ENCODE data around the gene SEMA5A.

SEMA5A gene

GRCh38 chr5:9547122-9547947 is 1.5 kb upstream of the SEMA5A start:
- DNase-seq (ENCODE audit: low read depth in 2 of 2), result no peak

DNA sequence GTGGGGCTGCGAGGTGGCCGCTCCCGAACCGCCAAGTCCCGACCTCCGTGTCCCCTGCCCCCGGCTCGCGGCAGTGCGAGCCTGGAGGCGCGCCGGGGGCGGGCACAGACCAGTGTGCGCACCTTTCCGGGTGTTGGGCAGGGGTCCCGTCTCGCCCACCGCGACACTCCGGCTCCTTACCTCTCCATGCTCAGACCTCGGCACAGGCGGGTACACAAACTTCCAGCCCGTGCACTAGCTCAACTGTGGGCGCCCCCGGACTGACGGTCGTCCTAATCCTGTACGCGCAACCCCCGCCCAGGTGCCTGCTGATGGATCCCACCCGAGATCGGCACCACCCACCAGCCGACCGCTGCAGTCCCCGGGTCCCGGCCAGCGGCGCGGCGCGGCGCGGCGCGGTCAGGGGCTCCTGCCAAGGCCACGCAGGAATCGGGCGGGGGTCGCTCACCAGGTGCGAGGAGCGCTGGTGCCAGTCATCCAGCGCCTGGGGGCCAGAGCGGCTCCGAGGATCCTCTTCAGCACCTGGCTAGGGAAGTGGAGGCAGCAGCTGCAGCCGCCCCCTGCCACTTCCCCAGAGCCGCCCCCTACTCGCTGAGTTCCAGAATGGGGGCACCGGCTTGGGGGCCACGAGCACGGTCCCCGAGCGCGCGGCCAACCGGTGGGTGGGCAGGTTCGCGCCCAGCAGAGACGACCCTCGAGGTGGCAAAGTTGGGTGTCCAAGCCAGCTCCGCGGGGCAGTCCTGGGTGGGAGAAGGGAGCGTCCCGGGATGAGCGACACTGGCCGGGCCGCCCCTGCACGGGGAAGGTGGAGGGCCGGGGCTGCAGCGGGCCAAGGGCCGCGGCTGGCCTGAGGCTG is 511 bp downstream of the SEMA5A start:
- DNase-seq (ENCODE audit: low read depth in 2 of 2), result no peak

DNA sequence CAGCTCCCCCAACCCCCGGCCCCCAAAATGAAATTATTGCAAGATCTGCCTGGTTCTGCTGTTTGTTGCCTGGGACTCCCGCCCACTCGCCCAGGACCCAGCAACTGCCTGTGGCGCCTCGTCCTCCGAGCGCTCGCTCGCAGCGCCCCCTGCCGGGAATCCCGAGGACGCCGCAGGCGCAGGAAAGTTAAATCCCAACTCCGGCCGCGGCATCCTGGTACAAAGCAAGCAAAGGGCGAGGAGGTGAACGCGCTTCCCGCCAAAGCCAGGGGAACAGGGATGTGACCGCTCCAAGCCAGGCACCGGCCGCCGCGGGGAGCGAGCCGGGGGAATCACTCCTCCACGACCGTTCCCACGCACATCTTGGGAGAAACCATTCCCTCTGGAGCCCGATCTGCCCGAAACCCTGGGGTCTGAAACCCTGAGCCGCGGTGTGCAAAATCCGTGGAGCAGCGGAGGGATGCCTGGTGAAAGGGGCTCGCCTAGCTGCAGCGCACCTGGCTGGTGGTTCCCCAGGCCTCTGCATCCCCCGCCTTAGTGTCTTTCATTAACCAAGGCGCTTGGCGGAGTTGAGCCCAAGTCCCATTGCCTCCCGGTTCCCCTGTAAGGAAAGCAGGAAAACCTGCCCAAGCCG is 1.3 kb downstream of the SEMA5A start:
- peak in 1 of 2 donors; percentile 13 for DNase-seq (ENCODE audit: low read depth in 2 of 2)

GRCh38 chr5:9544056-9544455 is 1.8 kb downstream of the SEMA5A start:
- no peak for DNase-seq (ENCODE audit: low read depth in 2 of 2)

- DNase-seq (ENCODE audit: low read depth in 2 of 2), result no peak
Observed at GRCh38 chr5:9543311-9543920, 2.5 kb downstream of the SEMA5A start.

DNA sequence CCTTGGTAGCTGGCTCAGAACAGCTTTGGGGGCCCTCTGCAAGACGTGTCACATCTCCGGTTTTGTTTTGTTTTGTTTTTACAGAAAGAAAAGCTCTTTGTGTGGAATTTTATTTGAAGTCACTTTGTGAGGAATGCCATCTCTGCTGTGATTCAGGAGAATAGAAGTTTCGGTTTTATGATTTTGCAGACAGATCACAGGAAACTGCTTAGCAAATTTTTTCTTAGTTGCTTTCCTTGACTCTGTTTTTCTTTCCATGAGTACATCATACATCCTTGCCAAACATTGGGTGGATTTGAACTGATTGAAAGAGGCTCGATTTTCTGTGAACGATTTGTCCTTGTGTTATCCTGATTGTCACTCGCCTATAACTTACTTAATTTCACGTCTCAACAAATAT is 5.1 kb downstream of the SEMA5A start:
- no peak for DNase-seq (ENCODE audit: low read depth in 2 of 2)

DNA sequence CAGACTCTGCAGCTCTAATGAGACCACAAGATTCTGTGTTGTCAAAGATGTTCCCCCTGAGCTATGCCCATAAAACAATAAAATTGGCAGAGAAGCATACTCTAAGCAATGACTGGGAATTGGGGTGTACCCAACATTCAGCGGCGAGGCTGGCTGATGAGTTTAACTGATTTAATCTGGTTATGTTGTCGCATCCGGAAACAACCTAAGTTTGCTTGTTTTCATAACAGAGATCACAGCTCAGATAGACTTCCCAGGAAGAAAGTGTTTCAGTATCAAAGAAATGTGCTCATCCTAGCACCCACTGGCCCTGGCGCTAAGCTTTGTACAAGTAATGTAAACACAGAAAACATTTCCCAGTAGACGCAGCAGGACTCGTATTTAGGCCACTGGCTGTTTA is 7.4 kb downstream of the SEMA5A start:
- DNase-seq (ENCODE audit: low read depth in 2 of 2), result no peak

- DNase-seq (ENCODE audit: low read depth in 2 of 2), result no peak
Observed at GRCh38 chr5:9537223-9538141, 8.4 kb downstream of the SEMA5A start.

DNA sequence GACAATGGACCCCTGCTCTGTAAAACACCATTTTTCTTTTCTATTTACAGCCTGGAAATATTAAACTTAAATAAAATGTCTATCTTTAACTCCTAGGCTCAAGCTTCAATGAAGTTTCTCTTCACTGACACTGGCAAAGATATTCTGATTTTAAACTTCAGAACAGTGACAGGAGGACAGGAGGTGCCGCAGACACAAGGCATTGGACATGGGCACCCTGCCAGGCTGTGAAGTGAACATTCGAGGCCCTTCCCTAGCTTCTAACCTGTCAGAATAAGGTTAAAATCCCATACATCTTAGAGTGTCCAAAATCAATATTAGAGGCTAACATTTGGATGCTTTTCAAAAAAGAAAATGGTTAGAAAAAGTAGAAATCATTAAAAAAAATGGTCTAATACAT is 9.2 kb downstream of the SEMA5A start:
- DNase-seq (ENCODE audit: low read depth in 2 of 2), result no peak

GRCh38 chr5:9534881-9535517 is 10.9 kb downstream of the SEMA5A start:
- no peak for DNase-seq (ENCODE audit: low read depth in 2 of 2)

DNA sequence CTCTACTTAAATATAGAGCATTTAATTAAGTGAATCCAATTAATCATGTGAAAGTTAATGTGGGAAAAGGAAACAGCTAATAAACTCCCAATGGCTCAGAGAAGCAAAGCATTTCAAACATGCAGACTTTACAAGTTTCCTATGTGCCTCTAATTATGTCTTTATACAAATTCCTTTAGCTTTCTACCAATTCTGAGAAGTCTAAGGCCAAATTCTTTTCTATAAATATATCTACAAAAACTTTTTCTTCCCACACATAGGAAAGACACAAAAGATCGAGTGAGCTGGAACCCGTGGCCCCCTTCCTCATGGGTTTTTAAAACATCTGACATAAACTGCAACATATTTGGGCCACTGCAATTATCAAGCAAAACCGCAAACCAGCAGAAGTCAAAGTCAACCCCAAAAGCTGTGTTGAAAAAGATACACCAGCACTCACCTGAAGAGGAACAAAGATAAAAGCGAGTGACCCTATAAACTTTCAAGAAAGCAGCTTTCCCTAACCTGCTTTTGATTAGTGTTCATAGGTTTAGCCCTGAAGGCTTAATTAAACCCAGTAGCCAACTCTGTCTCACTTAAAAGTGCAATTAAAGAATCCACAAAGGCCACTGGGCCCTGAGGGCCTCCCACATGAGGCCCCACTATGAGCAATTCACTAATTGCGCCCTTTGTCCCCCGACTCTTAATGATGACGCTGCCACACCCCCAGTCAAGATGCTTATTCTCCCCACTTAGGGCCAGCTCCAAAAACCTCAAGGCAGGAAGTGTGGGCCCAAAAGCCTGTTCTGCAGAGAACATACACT is 12.1 kb downstream of the SEMA5A start:
- DNase-seq (ENCODE audit: low read depth in 2 of 2), result no peak

DNA sequence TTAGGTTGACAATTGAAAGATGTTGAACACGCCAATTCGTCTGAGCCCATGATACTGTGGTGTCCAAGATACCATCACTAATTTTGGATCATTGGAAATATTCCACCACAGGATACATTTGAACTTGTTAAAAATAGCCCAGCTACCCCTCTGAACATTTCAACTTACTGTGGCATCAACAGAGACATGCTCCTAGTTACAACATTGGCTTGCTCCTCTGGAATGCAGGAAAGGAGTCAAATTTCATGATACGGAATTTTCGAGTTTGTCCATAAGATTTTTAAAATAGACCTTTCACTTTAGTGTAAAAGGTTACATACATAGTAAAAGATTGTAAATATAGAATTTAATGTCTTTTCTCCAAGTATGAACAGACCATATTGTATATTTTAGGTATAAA is 12.8 kb downstream of the SEMA5A start:
- no peak for DNase-seq (ENCODE audit: low read depth in 2 of 2)

- DNase-seq (ENCODE audit: low read depth in 2 of 2), result no peak
Observed at GRCh38 chr5:9529513-9529912, 16.4 kb downstream of the SEMA5A start.

DNA sequence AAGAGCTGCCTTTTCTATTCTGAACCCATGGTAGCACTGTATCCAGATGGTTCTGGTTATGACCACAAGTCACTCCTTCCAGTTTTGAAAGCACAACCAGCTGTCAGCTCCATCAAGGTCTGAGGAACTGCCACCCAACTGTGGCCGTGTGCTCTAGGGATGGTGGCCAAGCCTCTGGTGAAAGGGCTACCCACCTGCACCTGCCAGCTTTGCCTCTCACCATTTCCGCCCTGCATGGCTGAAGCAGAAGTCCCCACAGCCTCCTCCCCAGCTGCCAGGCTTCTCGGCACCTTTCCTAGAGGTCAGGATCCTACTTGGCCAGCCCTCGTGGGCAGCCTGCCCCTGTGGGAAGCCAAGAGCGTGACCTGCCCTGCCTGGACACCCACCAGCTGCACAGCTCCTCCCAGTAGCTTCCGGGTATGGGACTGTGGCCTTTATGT is 16.8 kb downstream of the SEMA5A start:
- DNase-seq (ENCODE audit: low read depth in 2 of 2), result no peak

- DNase-seq (ENCODE audit: low read depth in 2 of 2), result no peak
Observed at GRCh38 chr5:9524941-9525340, 20.9 kb downstream of the SEMA5A start.

DNA sequence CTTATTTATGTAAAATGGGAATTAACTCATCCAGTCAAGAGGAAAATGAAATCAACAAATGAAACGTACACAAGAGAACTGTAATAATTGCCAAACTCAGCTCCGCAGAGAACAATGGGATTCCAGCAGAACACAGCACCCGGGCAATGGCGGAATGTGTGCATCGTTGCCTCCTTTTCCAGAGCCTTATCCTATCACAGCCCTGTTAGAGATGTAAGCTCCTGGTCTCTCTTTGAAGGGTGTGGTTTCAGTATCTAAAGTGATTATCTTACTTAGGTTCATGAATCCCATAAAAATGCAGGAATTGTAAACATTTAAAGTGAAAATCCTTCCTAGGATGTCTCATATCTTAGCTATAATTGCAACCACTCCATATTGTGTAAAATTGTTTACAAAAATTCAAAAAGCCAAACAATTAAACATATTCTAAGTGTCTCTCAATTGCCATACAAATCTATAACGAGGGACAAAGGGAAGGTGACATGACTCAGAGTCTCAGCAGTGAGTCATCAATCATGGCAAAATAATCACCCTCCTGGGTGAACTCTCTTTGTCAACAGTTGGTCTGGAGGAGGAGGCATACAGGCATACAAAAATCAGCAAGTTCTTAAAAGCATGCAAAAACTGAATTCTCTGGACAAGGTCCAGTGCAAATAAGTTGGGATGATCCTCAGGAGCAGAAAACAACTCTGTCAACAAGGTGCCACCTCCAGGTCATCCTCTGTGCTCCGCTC is 22.6 kb downstream of the SEMA5A start:
- no peak for DNase-seq (ENCODE audit: low read depth in 2 of 2)

- no peak for DNase-seq (ENCODE audit: low read depth in 2 of 2)
Observed at GRCh38 chr5:9519537-9519936, 26.3 kb downstream of the SEMA5A start.

GRCh38 chr5:9516591-9516990 is 29.3 kb downstream of the SEMA5A start:
- no peak for DNase-seq (ENCODE audit: low read depth in 2 of 2)

DNA sequence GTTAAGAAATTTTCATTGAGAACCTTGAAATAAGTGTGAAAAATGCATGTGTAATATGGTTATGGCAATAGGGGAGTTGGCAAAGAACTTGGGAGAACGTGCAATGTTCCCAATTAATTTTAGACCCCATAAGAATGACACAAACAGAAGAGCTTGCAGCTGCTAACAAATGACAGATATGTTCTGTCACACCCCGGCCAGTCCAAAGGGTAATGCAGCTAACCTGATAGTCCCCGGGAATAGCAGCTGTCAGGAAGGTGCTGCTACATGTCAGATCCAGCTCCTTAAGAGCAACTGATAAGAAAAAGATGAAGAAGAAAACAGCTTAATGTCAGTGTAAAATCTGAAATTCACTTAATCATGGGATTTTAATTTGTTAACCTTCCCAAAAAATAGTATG is 30.4 kb downstream of the SEMA5A start:
- DNase-seq (ENCODE audit: low read depth in 2 of 2), result no peak

Measured in stimulated activated CD8-positive, alpha-beta memory T cell treated with anti-CD3 and anti-CD28 coated beads, Interleukin-15, amount 100 ng/mL, for 4 hours (primary cell).